GM04504 (cell line): ENCODE measurements around the gene MYBPC2.

ENCODE experiments used
- DNase-seq: peaks from one replicate; pipeline ENCODE4 v3.0.0-alpha.2; 2012; ENCODE audit warnings: low read depth

MYBPC2 gene

GRCh38 chr19:50500753-50501151, 68.1 kb downstream of the MYBPC2 start:
- no peak for DNase-seq

- DNase-seq = no peak
Measured at GRCh38 chr19:50501186-50501567, 68.5 kb downstream of the MYBPC2 start.

- no peak for DNase-seq
Measured at GRCh38 chr19:50501568-50502475, 69.1 kb downstream of the MYBPC2 start.

GRCh38 chr19:50505856-50506611, 73.3 kb downstream of the MYBPC2 start:
- DNase-seq = no peak

GRCh38 chr19:50506700-50507099, 74.0 kb downstream of the MYBPC2 start:
- DNase-seq = no peak

GRCh38 chr19:50507376-50507775, 74.7 kb downstream of the MYBPC2 start:
- DNase-seq = no peak

GRCh38 chr19:50508843-50509190, 76.1 kb downstream of the MYBPC2 start:
- DNase-seq = no peak

- DNase-seq = no peak
Measured at GRCh38 chr19:50509366-50509765, 76.7 kb downstream of the MYBPC2 start.

- no peak for DNase-seq
Measured at GRCh38 chr19:50510121-50510670, 77.5 kb downstream of the MYBPC2 start.

GRCh38 chr19:50510700-50511068, 78.0 kb downstream of the MYBPC2 start:
- no peak for DNase-seq

GRCh38 chr19:50511069-50511822, 78.6 kb downstream of the MYBPC2 start, which contains the start of gene JOSD2:
Gene JOSD2, minus strand, starts transcription at chr19:50511191. Its CDS starts 760 bp downstream, at chr19:50510431.
- peak; percentile 98 for DNase-seq

GRCh38 chr19:50512112-50512998, 79.7 kb downstream of the MYBPC2 start:
- DNase-seq = no peak

- DNase-seq = no peak
Measured at GRCh38 chr19:50512999-50513745, 80.5 kb downstream of the MYBPC2 start.

- DNase-seq = no peak
Measured at GRCh38 chr19:50513746-50514345, 81.2 kb downstream of the MYBPC2 start, which contains the start of gene ASPDH. Gene ASPDH, minus strand, starts transcription at chr19:50513913. Its CDS starts 90 bp downstream, at chr19:50513823.

- no peak for DNase-seq
Measured at GRCh38 chr19:50514346-50515167, 81.9 kb downstream of the MYBPC2 start.

- no peak for DNase-seq
Measured at GRCh38 chr19:50515168-50515561, 82.5 kb downstream of the MYBPC2 start.
